ENCODE measurements around the gene NDST1. TPM values are rescaled to one million over a fixed set of nuclear protein-coding genes. Genes with fewer than 3 reads are reported as not detected.

NDST1 gene
- total RNA-seq, 1 experiment from 2014 or later, result 33.1 TPM

DNA sequence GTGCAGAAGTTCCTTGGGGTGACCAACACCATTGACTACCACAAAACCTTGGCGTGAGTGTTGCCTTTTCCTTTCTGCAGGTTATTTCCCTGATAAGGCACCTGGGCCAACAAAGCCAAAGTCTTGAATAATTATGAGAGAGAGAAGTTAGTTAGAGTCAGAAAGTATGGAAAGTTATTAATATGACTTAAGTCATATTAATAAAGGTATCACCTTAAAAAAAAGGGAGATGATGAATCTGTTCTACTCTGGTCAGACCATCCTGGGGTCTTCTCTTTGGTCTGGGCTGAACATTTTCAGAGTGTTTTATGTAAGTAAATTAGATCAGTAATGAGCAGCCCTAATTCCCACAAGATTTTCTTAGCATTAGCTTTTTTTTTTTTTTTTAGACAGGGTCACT is 41.8 kb downstream of the NDST1 start:
- intact Hi-C loops (cut with micrococcal nuclease), result no loop called here
- Histone ChIP-seq H3K9me3 (ENCODE audit: control insufficient read depth in 1 of 2, insufficient read depth in 1 of 2, low read depth in 1 of 2, low read length in 2 of 2) (no peaks in the 10 kb centered on the region), H2AFZ (ENCODE audit: low read depth, low read length, poor library complexity, severe bottlenecking) (no peak overlapping the region), H3K79me2 (ENCODE audit: insufficient read depth, low read length) (no peaks in the 10 kb centered on the region), H3K27ac (ENCODE audit: low read depth, low read length) (no peak overlapping the region), H4K20me1 (ENCODE audit: insufficient read depth) (no peaks in the 10 kb centered on the region), H3K27me3 (ENCODE audit: insufficient read depth, low read length) (no peaks in the 10 kb centered on the region), H3K9ac (ENCODE audit: low read length) (no peak overlapping the region), H3K36me3 (ENCODE audit: control insufficient read depth in 1 of 2, insufficient read depth in 2 of 2, low read length in 2 of 2) (peaks cover 5 to 13% of the 10 kb centered on the region in 2 experiments; a peak in 2 of 4 replicates), H3K4me3 (replicated peaks in 1 of 2; ENCODE audit: low read depth in 1 of 2, low read length in 2 of 2) (no peak overlapping the region), H3K4me2 (ENCODE audit: low read length) (no peak overlapping the region), H3K9me2 (ENCODE audit: insufficient read depth) (no peaks in the 10 kb centered on the region), H3K4me1 (ENCODE audit: control insufficient read depth in 1 of 2, insufficient read depth in 2 of 2, low read length in 2 of 2) (peaks cover 0 to under 1% of the 10 kb centered on the region in 2 experiments; a peak in 1 of 4 replicates)
- POLR2A ChIA-PET, result no interaction called here
- DNase-seq (ENCODE audit: low read depth, low spot score) (no peak), ATAC-seq (no peak)
- TF ChIP-seq ELF1 (IDR thresholded peaks at IDR 0.05; ENCODE audit: borderline replicate concordance, low read depth) (no peak), TCF7L2 (IDR thresholded peaks at IDR 0.05; ENCODE audit: borderline replicate concordance, extremely low read depth, insufficient read depth, insufficient read length) (no peak), SIN3A (IDR thresholded peaks at IDR 0.05; ENCODE audit: low read depth) (no peak), SRF (IDR thresholded peaks at IDR 0.05; ENCODE audit: low read depth) (no peak)
- TF ChIP-seq, protein P1, sequence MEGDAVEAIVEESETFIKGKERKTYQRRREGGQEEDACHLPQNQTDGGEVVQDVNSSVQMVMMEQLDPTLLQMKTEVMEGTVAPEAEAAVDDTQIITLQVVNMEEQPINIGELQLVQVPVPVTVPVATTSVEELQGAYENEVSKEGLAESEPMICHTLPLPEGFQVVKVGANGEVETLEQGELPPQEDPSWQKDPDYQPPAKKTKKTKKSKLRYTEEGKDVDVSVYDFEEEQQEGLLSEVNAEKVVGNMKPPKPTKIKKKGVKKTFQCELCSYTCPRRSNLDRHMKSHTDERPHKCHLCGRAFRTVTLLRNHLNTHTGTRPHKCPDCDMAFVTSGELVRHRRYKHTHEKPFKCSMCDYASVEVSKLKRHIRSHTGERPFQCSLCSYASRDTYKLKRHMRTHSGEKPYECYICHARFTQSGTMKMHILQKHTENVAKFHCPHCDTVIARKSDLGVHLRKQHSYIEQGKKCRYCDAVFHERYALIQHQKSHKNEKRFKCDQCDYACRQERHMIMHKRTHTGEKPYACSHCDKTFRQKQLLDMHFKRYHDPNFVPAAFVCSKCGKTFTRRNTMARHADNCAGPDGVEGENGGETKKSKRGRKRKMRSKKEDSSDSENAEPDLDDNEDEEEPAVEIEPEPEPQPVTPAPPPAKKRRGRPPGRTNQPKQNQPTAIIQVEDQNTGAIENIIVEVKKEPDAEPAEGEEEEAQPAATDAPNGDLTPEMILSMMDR (IDR thresholded peaks at IDR 0.05 in 2 of 3, conservative IDR thresholded peaks at IDR 0.05 in 1 of 3; ENCODE audit: borderline replicate concordance in 1 of 3, insufficient read depth in 1 of 3, low read depth in 2 of 3, low read length in 2 of 3), result no peak
- TF ChIP-seq, protein P2, sequence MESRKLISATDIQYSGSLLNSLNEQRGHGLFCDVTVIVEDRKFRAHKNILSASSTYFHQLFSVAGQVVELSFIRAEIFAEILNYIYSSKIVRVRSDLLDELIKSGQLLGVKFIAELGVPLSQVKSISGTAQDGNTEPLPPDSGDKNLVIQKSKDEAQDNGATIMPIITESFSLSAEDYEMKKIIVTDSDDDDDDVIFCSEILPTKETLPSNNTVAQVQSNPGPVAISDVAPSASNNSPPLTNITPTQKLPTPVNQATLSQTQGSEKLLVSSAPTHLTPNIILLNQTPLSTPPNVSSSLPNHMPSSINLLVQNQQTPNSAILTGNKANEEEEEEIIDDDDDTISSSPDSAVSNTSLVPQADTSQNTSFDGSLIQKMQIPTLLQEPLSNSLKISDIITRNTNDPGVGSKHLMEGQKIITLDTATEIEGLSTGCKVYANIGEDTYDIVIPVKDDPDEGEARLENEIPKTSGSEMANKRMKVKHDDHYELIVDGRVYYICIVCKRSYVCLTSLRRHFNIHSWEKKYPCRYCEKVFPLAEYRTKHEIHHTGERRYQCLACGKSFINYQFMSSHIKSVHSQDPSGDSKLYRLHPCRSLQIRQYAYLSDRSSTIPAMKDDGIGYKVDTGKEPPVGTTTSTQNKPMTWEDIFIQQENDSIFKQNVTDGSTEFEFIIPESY (IDR thresholded peaks at IDR 0.05; ENCODE audit: extremely low read depth, insufficient replicate concordance, low read length), result no peak
- RAD21 ChIA-PET (ENCODE audit: low non-redundant PET in 1 of 2, low total read pairs in 2 of 2, uncharacterized antibody in 2 of 2, unreplicated experiment in 2 of 2), result interaction anchor here in 1 of 2 experiments (0.6 kb wide), 1 partner anchor 18 kb away, joined by 4 read pairs; no protein-coding TSS in a partner anchor
- CTCF ChIA-PET, result no interaction called here
- BruUV-seq (replicated peaks), result no TSS peak
